T-helper 22 cell (primary cell): Measurements from ENCODE around the gene SMYD1.

Experiments used
- DNase-seq: peaks from one replicate; pipeline ENCODE4 v3.0.0-alpha.2; 2020; ENCODE audit warnings: low read depth

The SMYD1 gene

DNA sequence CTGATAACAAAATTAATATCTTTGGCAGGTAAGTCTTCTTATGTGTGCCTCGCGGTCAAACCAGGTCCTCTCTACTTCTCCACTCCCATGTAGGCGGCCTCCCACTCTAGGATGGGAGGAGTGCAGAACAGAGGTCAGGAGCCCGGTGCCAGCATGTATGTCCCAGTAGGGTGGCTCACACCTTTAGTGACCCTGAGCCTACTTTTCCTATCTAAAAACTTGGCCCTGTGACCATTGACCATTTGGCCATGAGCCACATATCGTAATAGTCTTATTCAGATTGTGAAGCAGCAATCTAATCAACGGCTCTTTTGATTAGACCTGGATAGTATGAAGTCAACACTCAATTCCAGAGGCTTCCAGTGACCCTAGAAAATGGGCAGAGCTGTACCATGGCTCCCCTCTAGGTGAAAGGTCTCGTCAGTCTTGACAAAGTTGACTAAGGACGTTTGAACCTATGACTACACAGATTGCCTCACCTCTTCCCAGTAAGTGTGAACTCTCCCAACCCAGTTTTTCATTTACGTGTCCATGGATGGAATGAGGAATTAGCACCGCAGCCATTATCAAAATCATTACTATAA, 77.4 kb downstream of the SMYD1 start:
- no peak for DNase-seq

DNA sequence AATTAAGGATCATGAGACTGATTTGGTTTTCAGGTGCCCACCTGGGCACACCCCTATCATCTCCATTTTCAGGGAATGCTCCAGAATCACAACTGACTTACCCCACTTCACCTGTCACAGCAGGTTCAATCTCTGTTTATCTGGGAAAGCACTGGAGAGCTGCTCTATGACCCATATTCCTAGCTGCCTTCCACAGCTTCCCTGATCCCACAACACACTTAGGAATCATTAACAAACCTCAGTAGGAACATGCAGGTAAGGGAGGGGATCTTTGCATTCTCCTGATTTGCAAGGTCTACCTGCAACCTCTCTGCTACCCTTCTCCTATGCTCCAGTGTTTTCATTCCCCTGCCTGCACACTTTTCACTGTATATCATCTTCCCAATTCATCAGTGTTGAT, 79.0 kb downstream of the SMYD1 start:
- DNase-seq: no peak

DNA sequence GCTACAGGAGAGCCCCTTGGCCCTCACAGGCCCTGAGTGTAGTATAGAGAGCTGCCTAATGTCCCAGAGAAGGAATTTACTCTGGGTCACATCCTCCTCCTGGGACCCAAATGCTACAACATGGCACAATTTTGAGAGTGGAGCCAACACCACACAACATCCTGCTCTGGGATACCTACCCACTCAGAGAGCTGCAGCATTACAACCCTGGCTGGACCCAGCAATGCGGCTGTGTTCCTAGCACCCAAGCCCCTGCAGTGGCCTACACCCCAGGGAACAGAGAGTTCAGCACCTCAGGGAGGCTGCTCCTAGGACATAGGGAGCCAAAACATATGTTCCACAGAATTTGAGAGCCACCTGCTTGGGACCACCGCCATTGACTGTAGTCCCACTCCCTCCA, 79.5 kb downstream of the SMYD1 start:
- DNase-seq: no peak

DNA sequence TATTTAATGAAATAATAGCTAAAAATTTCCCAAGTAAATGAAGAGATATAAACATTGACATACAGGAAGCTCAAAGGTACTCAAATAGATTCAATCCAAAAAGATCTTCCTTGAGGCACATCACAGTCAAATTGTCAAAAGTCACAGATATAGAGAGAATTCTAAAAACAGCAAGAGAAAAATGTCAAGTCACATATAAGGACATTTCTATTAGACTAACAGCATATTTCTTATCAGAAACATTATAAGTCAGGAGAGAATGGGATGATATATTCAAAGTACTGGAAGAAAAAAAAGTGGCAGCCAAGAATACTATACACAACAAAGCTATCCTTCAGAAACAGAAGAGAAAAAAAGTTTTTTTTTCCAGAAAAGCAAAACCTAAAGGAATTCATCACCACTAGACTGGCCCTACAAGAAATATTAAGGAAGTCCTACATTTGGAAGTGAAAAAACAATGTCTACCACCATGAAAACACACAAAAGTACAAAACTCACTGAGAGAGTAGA, 81.4 kb downstream of the SMYD1 start:
- no peak for DNase-seq

DNA sequence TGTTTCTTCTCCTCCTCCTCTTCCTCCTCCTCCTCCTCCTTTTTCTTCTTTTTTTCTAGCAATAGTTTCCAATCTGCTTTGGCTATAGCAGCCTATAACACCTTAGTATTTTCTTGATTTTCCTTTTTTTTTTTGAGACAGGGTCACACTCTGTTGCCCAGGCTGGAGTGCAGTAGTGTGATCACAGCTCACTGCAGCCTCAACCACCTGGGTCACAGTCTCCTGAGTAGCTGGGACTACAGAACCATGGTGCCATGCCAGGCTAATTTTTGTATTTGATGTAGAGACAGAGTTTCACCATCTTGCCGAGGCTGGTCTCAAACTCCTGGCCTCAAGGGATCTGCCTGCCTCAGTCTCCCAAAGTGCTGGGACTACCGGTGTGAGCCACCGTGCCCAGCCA, 91.9 kb downstream of the SMYD1 start:
- DNase-seq: no peak

DNA sequence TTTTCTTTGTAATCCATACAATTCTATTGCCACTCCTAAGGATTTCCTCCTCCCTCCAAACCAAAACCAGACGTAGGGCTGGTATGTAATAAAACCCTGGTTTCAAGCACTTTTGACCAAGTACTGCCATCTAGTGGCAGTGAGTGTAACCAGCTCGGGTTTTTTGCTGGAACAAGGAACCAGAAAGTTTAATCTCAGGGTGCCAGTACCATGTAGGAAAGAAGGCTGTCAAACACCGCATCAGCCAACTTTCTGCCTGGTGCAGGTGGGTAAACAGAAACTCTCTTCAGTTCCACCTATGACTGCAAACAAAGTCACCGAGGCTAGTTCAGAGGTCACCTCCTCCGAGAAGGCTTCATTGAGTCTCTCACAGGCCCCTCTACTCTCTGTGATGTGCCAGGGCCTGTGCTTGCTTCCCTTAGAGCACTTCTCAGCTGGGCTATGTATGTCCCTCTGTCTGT, 92.4 kb downstream of the SMYD1 start:
- peak; percentile 5 for DNase-seq

DNA sequence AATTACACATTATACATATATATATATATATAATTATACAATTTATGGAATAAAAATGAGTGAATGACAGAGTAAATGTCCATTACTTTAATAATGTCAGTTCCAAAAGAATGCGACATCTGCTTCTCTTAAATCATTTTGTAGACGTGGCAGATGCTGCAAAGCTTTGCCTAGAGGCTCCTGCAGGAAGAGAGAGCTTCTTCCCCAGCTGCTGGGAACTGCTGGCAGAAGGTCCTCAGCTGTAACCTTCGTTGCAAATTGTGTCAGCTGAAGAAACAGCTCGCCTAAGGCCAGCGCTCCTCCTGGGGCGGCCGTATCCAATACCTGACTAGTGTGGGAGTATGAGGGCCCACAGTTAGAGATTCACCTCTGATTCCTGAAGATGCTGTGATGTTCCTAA, 92.9 kb downstream of the SMYD1 start:
- no peak for DNase-seq

DNA sequence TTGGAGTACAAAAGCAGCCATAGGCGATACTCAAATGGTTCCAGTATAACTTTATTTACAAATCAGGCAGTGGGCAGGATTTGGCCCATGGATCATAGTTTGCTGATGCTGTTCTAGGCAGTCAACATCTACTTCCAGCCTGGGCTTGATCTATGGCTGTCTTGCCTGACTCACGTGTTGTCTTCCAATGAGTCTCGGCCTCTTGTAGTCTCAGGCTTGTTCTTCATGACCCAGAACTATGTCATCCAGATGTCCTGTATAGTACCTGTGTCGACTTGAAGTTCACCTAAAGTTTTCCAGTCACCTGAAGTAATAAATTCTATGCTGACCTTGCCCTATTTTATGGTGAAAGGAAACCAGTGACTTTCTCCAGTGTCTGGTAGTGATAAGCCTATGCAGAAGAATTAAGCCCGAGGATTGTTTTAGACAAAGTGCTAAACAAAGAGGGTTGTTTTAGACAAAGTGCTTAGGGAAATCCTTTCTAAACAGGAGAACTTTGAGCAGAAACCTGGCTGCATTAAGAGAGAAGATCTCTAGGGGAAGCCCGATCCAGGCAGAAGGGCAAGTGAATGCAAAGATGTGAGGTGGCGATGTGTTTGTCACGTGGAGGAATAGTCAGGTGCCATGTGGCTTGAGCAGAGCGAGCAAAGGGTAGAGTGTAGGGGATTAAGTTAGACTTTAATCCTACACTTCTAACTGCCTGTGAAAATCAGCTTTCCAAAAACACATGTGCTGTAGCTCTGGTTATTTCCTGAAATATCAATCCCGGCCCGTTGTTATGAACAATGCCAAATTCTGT, 94.0 kb downstream of the SMYD1 start:
- no peak for DNase-seq
